ENCODE data around the gene NTN3. TPM values are rescaled to one million over a fixed set of nuclear protein-coding genes. Genes with fewer than 3 reads are reported as not detected.

NTN3 gene
- total RNA-seq, 1 donor from 2014 or later = 2.5 TPM

DNA sequence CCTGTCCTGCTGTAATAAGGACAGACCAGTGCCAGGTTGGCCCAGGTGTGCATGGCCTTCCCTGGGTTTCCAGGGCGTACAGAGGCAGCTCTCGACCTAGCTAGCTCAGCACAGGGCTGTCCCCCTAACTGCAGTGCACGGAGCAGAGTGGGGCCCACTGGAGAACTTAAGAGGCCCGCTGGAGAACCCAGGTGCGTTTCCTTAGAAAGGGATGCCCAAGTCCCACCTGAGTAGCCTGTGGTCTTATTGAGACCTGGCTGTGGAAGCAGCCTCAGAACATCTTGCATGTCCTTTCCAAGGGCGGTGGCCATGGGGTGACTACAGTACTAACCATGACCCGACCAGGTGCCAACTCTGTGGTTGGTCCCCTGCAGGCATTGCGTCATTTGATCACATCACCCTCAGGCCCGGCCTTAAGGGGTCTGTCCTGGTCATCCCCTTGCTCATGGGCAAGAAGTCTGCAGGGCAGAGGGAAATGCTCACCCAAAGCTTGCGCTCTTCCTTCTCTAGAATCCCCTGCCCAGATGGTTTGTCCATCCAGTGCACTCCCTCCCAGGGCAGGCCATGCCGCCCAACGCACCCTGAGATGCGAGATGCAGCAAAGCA lies 45.2 kb upstream of the NTN3 start:
- Mint-ChIP-seq H3K4me1 (ENCODE audit: low read depth) (peaks cover 11% of the 10 kb centered on the region), H3K9me3 (ENCODE audit: low read depth) (no peaks in the 10 kb centered on the region), H3K27me3 (peaks cover 20% of the 10 kb centered on the region), H3K27ac (no peak overlapping the region), H3K4me3 (ENCODE audit: low read depth) (no peak overlapping the region), H3K36me3 (ENCODE audit: insufficient read depth) (no peaks in the 10 kb centered on the region)
- DNase-seq (ENCODE audit: low spot score, unreplicated experiment) = no peak
- TF ChIP-seq, protein P1, sequence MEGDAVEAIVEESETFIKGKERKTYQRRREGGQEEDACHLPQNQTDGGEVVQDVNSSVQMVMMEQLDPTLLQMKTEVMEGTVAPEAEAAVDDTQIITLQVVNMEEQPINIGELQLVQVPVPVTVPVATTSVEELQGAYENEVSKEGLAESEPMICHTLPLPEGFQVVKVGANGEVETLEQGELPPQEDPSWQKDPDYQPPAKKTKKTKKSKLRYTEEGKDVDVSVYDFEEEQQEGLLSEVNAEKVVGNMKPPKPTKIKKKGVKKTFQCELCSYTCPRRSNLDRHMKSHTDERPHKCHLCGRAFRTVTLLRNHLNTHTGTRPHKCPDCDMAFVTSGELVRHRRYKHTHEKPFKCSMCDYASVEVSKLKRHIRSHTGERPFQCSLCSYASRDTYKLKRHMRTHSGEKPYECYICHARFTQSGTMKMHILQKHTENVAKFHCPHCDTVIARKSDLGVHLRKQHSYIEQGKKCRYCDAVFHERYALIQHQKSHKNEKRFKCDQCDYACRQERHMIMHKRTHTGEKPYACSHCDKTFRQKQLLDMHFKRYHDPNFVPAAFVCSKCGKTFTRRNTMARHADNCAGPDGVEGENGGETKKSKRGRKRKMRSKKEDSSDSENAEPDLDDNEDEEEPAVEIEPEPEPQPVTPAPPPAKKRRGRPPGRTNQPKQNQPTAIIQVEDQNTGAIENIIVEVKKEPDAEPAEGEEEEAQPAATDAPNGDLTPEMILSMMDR (IDR thresholded peaks at IDR 0.05; ENCODE audit: unreplicated experiment) = no peak

DNA sequence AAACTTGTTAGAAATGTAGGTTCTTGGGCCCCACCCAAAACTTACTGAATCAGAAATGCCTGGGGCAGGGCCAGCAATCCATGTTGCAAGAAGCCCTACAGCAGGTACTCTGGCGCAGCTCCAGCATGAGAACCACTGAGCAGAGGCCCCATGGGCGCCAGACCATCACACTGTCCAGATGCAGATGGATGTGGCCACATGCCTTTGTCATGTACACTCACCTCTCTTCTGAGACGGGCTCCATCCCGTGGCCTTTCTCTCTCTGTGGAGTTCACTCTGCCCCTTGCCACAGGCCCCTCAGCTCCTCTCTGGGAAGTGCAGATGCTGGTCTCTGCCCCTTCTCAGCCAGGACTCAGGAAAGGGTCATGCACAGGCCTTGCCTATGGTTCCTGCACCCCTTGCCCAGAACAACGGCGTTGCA lies 44.1 kb upstream of the NTN3 start:
- H3K27me3 Mint-ChIP-seq = peaks cover 17% of the 10 kb centered on the region
- no peak for DNase-seq (ENCODE audit: low spot score, unreplicated experiment)
- no peaks in the 10 kb centered on the region for H3K9me3 Mint-ChIP-seq (ENCODE audit: low read depth)
- H3K36me3 Mint-ChIP-seq (ENCODE audit: insufficient read depth) = no peaks in the 10 kb centered on the region
- no peak overlapping the region for H3K4me3 Mint-ChIP-seq (ENCODE audit: low read depth)
- H3K4me1 Mint-ChIP-seq (ENCODE audit: low read depth) = peaks cover 11% of the 10 kb centered on the region
- H3K27ac Mint-ChIP-seq = no peak overlapping the region
- TF ChIP-seq, protein P1 (IDR thresholded peaks at IDR 0.05; ENCODE audit: unreplicated experiment) = no peak

DNA sequence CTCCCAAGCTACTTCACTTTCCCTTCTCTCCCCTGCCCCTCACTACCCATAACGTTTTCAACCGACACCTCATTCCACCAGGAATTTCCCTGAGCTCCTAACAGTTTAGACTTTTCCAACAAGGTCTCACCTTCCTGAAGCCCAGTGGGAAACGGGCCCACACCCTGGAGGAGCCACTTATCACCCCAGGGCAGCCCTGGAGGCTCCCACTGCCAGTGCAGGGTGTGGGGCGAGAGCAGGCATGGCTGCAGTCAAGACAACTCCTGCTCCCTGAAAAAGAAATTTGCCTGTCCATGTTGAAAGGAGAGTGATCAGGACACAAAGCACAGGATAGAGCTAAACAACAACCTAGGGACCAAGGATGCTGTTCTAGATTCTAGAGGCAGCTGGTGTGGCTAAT lies 43.6 kb upstream of the NTN3 start:
- TF ChIP-seq, protein P1 (IDR thresholded peaks at IDR 0.05; ENCODE audit: unreplicated experiment) = no peak
- Mint-ChIP-seq H3K27me3 (peaks cover 17% of the 10 kb centered on the region), H3K4me1 (ENCODE audit: low read depth) (peaks cover 11% of the 10 kb centered on the region), H3K27ac (no peak overlapping the region), H3K9me3 (ENCODE audit: low read depth) (no peaks in the 10 kb centered on the region), H3K36me3 (ENCODE audit: insufficient read depth) (no peaks in the 10 kb centered on the region), H3K4me3 (ENCODE audit: low read depth) (peak overlapping the region; percentile 49)
- no peak for DNase-seq (ENCODE audit: low spot score, unreplicated experiment)

DNA sequence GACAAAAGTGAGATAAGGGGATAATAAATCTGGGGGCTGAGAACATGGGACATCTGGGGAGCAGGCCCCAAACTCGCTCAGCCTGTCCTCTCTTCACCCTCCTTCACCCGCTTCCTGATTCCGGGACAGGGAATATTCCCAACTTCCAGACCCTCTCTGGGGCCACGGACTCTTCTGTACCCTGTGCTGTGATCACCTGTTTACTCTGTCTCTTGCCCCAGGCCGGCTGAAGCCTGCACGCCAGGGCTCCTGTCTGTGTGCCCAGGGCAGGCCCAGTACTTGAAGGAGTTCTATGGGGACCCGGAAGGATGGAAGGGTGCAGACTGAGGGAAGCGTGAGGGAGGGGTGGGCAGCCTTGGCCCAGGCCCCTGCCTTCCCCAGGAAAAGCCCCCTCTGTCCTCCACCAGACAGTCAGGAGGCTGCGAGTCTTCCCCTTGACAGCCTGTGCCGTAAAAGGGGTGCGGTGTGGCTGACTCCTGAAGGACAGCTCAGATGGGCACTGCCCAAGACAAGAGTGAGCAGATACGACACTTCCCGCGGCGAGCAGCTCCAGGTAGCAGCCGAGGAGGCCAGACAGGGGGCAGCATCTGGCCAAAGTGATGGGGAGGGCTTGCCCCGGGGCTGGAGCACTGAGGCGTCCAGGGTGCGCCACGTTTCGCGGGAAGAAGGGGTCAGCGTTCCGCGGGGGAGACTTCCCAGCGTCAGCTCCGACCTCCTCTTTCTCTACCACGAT lies 42.9 kb upstream of the NTN3 start:
- Mint-ChIP-seq H3K4me1 (ENCODE audit: low read depth) (peaks cover 11% of the 10 kb centered on the region), H3K27ac (peak overlapping the region; percentile 88), H3K36me3 (ENCODE audit: insufficient read depth) (peaks cover 3% of the 10 kb centered on the region), H3K27me3 (peaks cover 17% of the 10 kb centered on the region), H3K4me3 (ENCODE audit: low read depth) (peak overlapping the region; percentile 66), H3K9me3 (ENCODE audit: low read depth) (no peaks in the 10 kb centered on the region)
- DNase-seq (ENCODE audit: low spot score, unreplicated experiment) = peak; percentile 26
- TF ChIP-seq, protein P1 (IDR thresholded peaks at IDR 0.05; ENCODE audit: unreplicated experiment) = no peak

DNA sequence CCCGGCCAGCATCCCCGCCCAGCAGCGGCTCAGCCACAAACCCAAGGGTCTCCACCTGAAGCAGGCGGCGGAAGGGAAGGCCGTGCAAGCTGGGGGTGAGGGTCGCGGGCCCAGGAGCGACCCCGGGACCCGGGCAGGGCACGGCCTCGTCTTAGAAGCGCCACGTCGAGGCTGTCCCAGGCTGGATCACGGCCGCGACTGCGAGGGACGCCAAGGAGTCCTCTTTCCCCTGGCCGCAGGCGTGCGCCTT lies 42.4 kb upstream of the NTN3 start:
- TF ChIP-seq, protein P1 (IDR thresholded peaks at IDR 0.05; ENCODE audit: unreplicated experiment) = peak; percentile 26
- peak overlapping the region; percentile 88 for H3K27ac Mint-ChIP-seq
- no peaks in the 10 kb centered on the region for H3K9me3 Mint-ChIP-seq (ENCODE audit: low read depth)
- H3K4me3 Mint-ChIP-seq (ENCODE audit: low read depth) = peak overlapping the region; percentile 66
- H3K4me1 Mint-ChIP-seq (ENCODE audit: low read depth) = peaks cover 11% of the 10 kb centered on the region
- no peak for DNase-seq (ENCODE audit: low spot score, unreplicated experiment)
- H3K36me3 Mint-ChIP-seq (ENCODE audit: insufficient read depth) = peaks cover 4% of the 10 kb centered on the region
- H3K27me3 Mint-ChIP-seq = peaks cover 17% of the 10 kb centered on the region

All from progenitor cell of endocrine pancreas (in vitro differentiated cells).